Smooth muscle cell (in vitro differentiated cells): ENCODE measurements around the gene GAS6. TPM values are rescaled to one million over a fixed set of nuclear protein-coding genes. Genes with fewer than 3 reads are reported as not detected.

Experiments used
- DNase-seq: peaks from one replicate; lab custom pipeline; 2025; ENCODE audit not compliant: unreplicated experiment; lab: John Stamatoyannopoulos, UW
- H2AFZ ChIP-seq: fragments of 200-600 bp; sonication (generic); 2 replicates; pipeline ENCODE4 v1.6.0; 2016; ENCODE audit warnings: antibody characterized with exemption, low read depth, mild to moderate bottlenecking
- H3F3A ChIP-seq: fragments of 200-600 bp; sonication (generic); 2 replicates; pipeline ENCODE4 v1.6.0; 2017; ENCODE audit warnings: antibody characterized with exemption, low read depth
- H3K27ac ChIP-seq: fragments of 200-600 bp; sonication (generic); 2 replicates; pipeline ENCODE4 v1.5.1; 2016; ENCODE audit warnings: low read depth, mild to moderate bottlenecking
- H3K27me3 ChIP-seq: fragments of 200-600 bp; sonication (generic); 2 replicates; pipeline ENCODE4 v1.6.1; 2016; ENCODE audit warnings: low read depth, mild to moderate bottlenecking
- H3K36me3 ChIP-seq: fragments of 200-600 bp; sonication (generic); 2 replicates; pipeline ENCODE4 v1.5.1; 2016; ENCODE audit warnings: low read depth
- H3K4me1 ChIP-seq: fragments of 200-600 bp; sonication (generic); 2 replicates; pipeline ENCODE4 v1.5.1; 2016; ENCODE audit warnings: low read depth
- H3K4me2 ChIP-seq: fragments of 200-600 bp; sonication (generic); 2 replicates; pipeline ENCODE4 v1.6.0; 2016; ENCODE audit warnings: mild to moderate bottlenecking
- H3K4me3 ChIP-seq: fragments of 200-600 bp; sonication (generic); 2 replicates; pipeline ENCODE4 v1.5.1; 2016; ENCODE audit warnings: mild to moderate bottlenecking
- H3K79me2 ChIP-seq: fragments of 200-600 bp; sonication (generic); 2 replicates; pipeline ENCODE4 v1.6.0; 2016; ENCODE audit warnings: low read depth, mild to moderate bottlenecking
- H3K9ac ChIP-seq: fragments of 200-600 bp; sonication (generic); 2 replicates; pipeline ENCODE4 v1.6.0; 2016; ENCODE audit warnings: low read depth
- H3K9me3 ChIP-seq: fragments of 200-600 bp; sonication (generic); replicated peaks from 2 replicates; pipeline ENCODE4 v1.5.1; 2016; ENCODE audit warnings: low read depth
- H4K20me1 ChIP-seq: fragments of 200-600 bp; sonication (generic); 2 replicates; pipeline ENCODE4 v1.6.0; 2016; ENCODE audit warnings: low read depth
- CTCF ChIP-seq: fragments of 200-600 bp; sonication (generic); IDR thresholded peaks from 2 replicates; pipeline ENCODE4 v1.5.1; 2017; ENCODE audit warnings: borderline replicate concordance, mild to moderate bottlenecking, antibody characterized with exemption; ENCODE audit not compliant: insufficient read depth, poor library complexity, severe bottlenecking
- WGBS: methylation state at CpG from one replicate; pipeline ENCODE4 v1.1.7; 2016; ENCODE audit warnings: low lambda C conversion rate; 5-methylcytosine and 5-hydroxymethylcytosine counted together
- polyA plus RNA-seq: library from polyadenylated mRNA; unstranded; fragments of >200 nt; fragmentation: Nextera tagmentation; extraction: Ambion mirVana; gene quantifications from 2 replicates; pipeline ENCODE4 v1.2.1, GENCODE V29; 2016
- total RNA-seq: library from RNA; depleted of rRNA; stranded (reverse); fragments of >200 nt; gene quantifications from 2 replicates; pipeline ENCODE4 v1.2.3, GENCODE V29; 2014

GAS6 gene
- total and polyA plus RNA-seq, 2 experiments from 2014 or later: 21.7 to 45.2 TPM

GRCh38 chr13:113783200-113783881 is 80.5 kb downstream of the GAS6 start:
- Histone ChIP-seq H3K27me3 (peaks cover 28% of the 10 kb centered on the region), H3K79me2 (no peaks in the 10 kb centered on the region), H2AFZ (no peak overlapping the region), H3K4me2 (no peak overlapping the region), H3K9me3 (no peaks in the 10 kb centered on the region), H4K20me1 (no peaks in the 10 kb centered on the region), H3K4me1 (no peaks in the 10 kb centered on the region), H3F3A (no peaks in the 10 kb centered on the region), H3K4me3 (no peak overlapping the region), H3K27ac (no peak overlapping the region), H3K9ac (no peak overlapping the region), H3K36me3 (no peaks in the 10 kb centered on the region)
- WGBS: 81% methylated on average over 12 of the region's 12 CpGs
- no peak for DNase-seq
- no peak for TF ChIP-seq CTCF

- no peak overlapping the region for H3K27ac ChIP-seq
- 88% methylated on average over 14 of the region's 14 CpGs for WGBS
- H3K79me2 ChIP-seq: no peaks in the 10 kb centered on the region
- no peak overlapping the region for H3K4me3 ChIP-seq
- H3K36me3 ChIP-seq: no peaks in the 10 kb centered on the region
- H4K20me1 ChIP-seq: no peaks in the 10 kb centered on the region
- H3K9ac ChIP-seq: no peak overlapping the region
- H3F3A ChIP-seq: no peaks in the 10 kb centered on the region
- H3K4me2 ChIP-seq: no peak overlapping the region
- H3K4me1 ChIP-seq: no peaks in the 10 kb centered on the region
- DNase-seq: no peak
- no peaks in the 10 kb centered on the region for H3K9me3 ChIP-seq
- no peak for TF ChIP-seq CTCF
- H3K27me3 ChIP-seq: peaks cover 28% of the 10 kb centered on the region
- H2AFZ ChIP-seq: no peak overlapping the region
Observed at GRCh38 chr13:113782472-113782871, 81.4 kb downstream of the GAS6 start.

GRCh38 chr13:113781571-113781970 is 82.3 kb downstream of the GAS6 start:
- Histone ChIP-seq H3K4me3 (no peak overlapping the region), H3K9ac (no peak overlapping the region), H3K4me2 (no peak overlapping the region), H4K20me1 (no peaks in the 10 kb centered on the region), H3K79me2 (no peaks in the 10 kb centered on the region), H3K27ac (no peak overlapping the region), H3K27me3 (peaks cover 28% of the 10 kb centered on the region), H2AFZ (no peak overlapping the region), H3K9me3 (no peaks in the 10 kb centered on the region), H3F3A (no peaks in the 10 kb centered on the region), H3K36me3 (no peaks in the 10 kb centered on the region), H3K4me1 (no peaks in the 10 kb centered on the region)
- WGBS: 86% methylated on average over 2 of the region's 2 CpGs
- DNase-seq: no peak
- TF ChIP-seq CTCF: no peak
